IMR-90 (cell line): ENCODE measurements around the gene DIP2C. TPM values are rescaled to one million over a fixed set of nuclear protein-coding genes. Genes with fewer than 3 reads are reported as not detected.

Experiments
- ATAC-seq: fragments of 200-7000 bp; cut with Tn5 transposase; 2 replicates; pipeline ENCODE4 v1.9.1; 2020; ENCODE audit warnings: low read depth, mild to moderate bottlenecking, moderate library complexity
- BruUV-seq: library from RNA; stranded (reverse); fragments of 400-500 nt; replicated peaks from 2 replicates; lab custom pipeline; 2021; lab: Mats Ljungman, UMichigan
- CTCF ChIA-PET: fragments of 300-600 bp; formaldehyde crosslinking; extraction: SDS; loops from one replicate; lab custom pipeline; 2021; ENCODE audit warnings: antibody characterized with exemption; lab: Yijun Ruan, JAX
- POLR2A ChIA-PET: fragments of 300-600 bp; sonication (Branson Sonifier 250); formaldehyde crosslinking; loops from one replicate; lab custom pipeline; 2022; ENCODE audit warnings: antibody characterized with exemption; ENCODE audit not compliant: unreplicated experiment; lab: Charles Lee
- DNase-seq: peaks from one replicate; pipeline ENCODE4 v3.0.0; 2013
- H2AFZ ChIP-seq: replicated peaks from 2 replicates; pipeline ENCODE3; 2013; ENCODE audit warnings: low read length, mild to moderate bottlenecking; ENCODE audit not compliant: poor library complexity
- H2AK5ac ChIP-seq: 2 replicates; pipeline ENCODE4 v1.6.1; 2013; ENCODE audit warnings: low read depth, low read length, inconsistent platforms
- H2AK9ac ChIP-seq: replicated peaks from 2 replicates; pipeline ENCODE3; 2013; ENCODE audit warnings: mild to moderate bottlenecking, low read depth, low read length, moderate library complexity; ENCODE audit not compliant: poor library complexity
- H2BK120ac ChIP-seq: 2 replicates; pipeline ENCODE4 v1.6.1; 2013; ENCODE audit warnings: low read depth, low read length, inconsistent platforms
- H2BK15ac ChIP-seq: 3 replicates; pipeline ENCODE4 v1.6.1; 2013; ENCODE audit warnings: low read depth, low read length, inconsistent platforms
- H2BK20ac ChIP-seq: 2 replicates; pipeline ENCODE4 v1.6.1; 2013; ENCODE audit warnings: low read depth, mild to moderate bottlenecking, inconsistent platforms, low read length, moderate library complexity
- H2BK5ac ChIP-seq: 2 replicates; pipeline ENCODE4 v1.6.1; 2013; ENCODE audit warnings: mild to moderate bottlenecking, low read depth, low read length, inconsistent platforms; ENCODE audit not compliant: poor library complexity, severe bottlenecking
- H3K14ac ChIP-seq: replicated peaks from 2 replicates; pipeline ENCODE4 v1.6.1; 2013; ENCODE audit warnings: low read depth, low read length, inconsistent platforms
- H3K18ac ChIP-seq: 2 replicates; pipeline ENCODE4 v1.6.1; 2013; ENCODE audit warnings: low read depth, low read length, control low read depth
- H3K23ac ChIP-seq: 2 replicates; pipeline ENCODE4 v1.6.1; 2013; ENCODE audit warnings: low read depth, low read length, inconsistent platforms
- H3K27ac ChIP-seq: 2 replicates; pipeline ENCODE4 v1.5.1; 2013; ENCODE audit warnings: mild to moderate bottlenecking, control low read depth, low read length; ENCODE audit not compliant: insufficient read depth
- H3K27me3 ChIP-seq: 2 replicates; pipeline ENCODE4 v1.6.1; 2013; ENCODE audit warnings: low read length; ENCODE audit not compliant: control insufficient read depth, insufficient read depth
- H3K36me3 ChIP-seq: 2 replicates; pipeline ENCODE4 v1.6.1; 2013; ENCODE audit warnings: low read length, mixed read lengths; ENCODE audit not compliant: control insufficient read depth, insufficient read depth
- H3K4ac ChIP-seq: 2 replicates; pipeline ENCODE4 v1.6.1; 2013; ENCODE audit warnings: low read depth, low read length, inconsistent platforms
- H3K4me1 ChIP-seq: 2 replicates; pipeline ENCODE4 v1.6.1; 2013; ENCODE audit warnings: low read length, mixed read lengths; ENCODE audit not compliant: control insufficient read depth, insufficient read depth
- H3K4me2 ChIP-seq: 2 replicates; pipeline ENCODE4 v1.6.1; 2013; ENCODE audit warnings: low read depth, mild to moderate bottlenecking, control low read depth, low read length, moderate library complexity
- H3K4me3 ChIP-seq: 2 replicates; pipeline ENCODE4 v1.5.1; 2013; ENCODE audit warnings: low read depth, mild to moderate bottlenecking, control low read depth, low read length, moderate library complexity; ENCODE audit not compliant: insufficient read depth
- H3K56ac ChIP-seq: 2 replicates; pipeline ENCODE4 v1.6.1; 2013; ENCODE audit warnings: low read length, inconsistent platforms; ENCODE audit not compliant: insufficient read depth; ENCODE audit errors: extremely low read depth
- H3K79me1 ChIP-seq, 2 experiments: 2 replicates each; pipeline ENCODE4 v1.6.1; 2013; ENCODE audit warnings: low read length in 2 of 2, inconsistent platforms in 1 of 2, low read depth in 1 of 2
- H3K9ac ChIP-seq: 2 replicates; pipeline ENCODE4 v1.6.1; 2013; ENCODE audit warnings: low read depth, low read length, control low read depth
- H3K9me1 ChIP-seq: 2 replicates; pipeline ENCODE4 v1.6.1; 2013; ENCODE audit warnings: low read length, inconsistent platforms; ENCODE audit not compliant: insufficient read depth
- H3K9me3 ChIP-seq: 2 replicates; pipeline ENCODE4 v1.6.1; 2013; ENCODE audit warnings: low read length; ENCODE audit not compliant: control insufficient read depth, insufficient read depth
- H4K20me1 ChIP-seq: 2 replicates; pipeline ENCODE4 v1.6.1; 2013; ENCODE audit warnings: low read length, inconsistent platforms; ENCODE audit not compliant: insufficient read depth
- H4K5ac ChIP-seq: 2 replicates; pipeline ENCODE4 v1.6.1; 2013; ENCODE audit warnings: mild to moderate bottlenecking, low read depth, low read length, control low read depth
- H4K8ac ChIP-seq, 2 experiments: 2 replicates each; pipeline ENCODE4 v1.6.1; 2013; ENCODE audit warnings: low read depth in 2 of 2, low read length in 2 of 2, control low read depth in 1 of 2, inconsistent platforms in 1 of 2
- H4K91ac ChIP-seq: 2 replicates; pipeline ENCODE4 v1.6.1; 2013; ENCODE audit warnings: low read depth, low read length, inconsistent platforms; ENCODE audit not compliant: insufficient read depth
- CEBPB ChIP-seq: IDR thresholded peaks from 2 replicates; pipeline ENCODE4 v1.6.1; 2012; ENCODE audit warnings: low read depth, low read length, improper control_type of control experiment
- CHD1 ChIP-seq: IDR thresholded peaks from 2 replicates; pipeline ENCODE4 v1.6.1; 2012; ENCODE audit warnings: low read depth, low read length, improper control_type of control experiment
- FOS ChIP-seq: fragments of 150-350 bp; IDR thresholded peaks from 2 replicates; pipeline ENCODE4 v1.6.1; 2016; ENCODE audit warnings: low read depth, low read length
- MAFK ChIP-seq: IDR thresholded peaks from 2 replicates; pipeline ENCODE4 v1.6.1; 2012; ENCODE audit warnings: low read depth, low read length, improper control_type of control experiment
- MAZ ChIP-seq: IDR thresholded peaks from 2 replicates; pipeline ENCODE4 v1.6.1; 2012; ENCODE audit warnings: low read depth, mild to moderate bottlenecking, low read length, improper control_type of control experiment, moderate library complexity, borderline replicate concordance
- MXI1 ChIP-seq: IDR thresholded peaks from 2 replicates; pipeline ENCODE4 v1.6.1; 2012; ENCODE audit warnings: low read depth, mild to moderate bottlenecking, low read length, moderate library complexity, borderline replicate concordance
- NFE2L2 ChIP-seq: fragments of 150-350 bp; IDR thresholded peaks from 2 replicates; pipeline ENCODE4 v1.6.1; 2016; ENCODE audit warnings: low read depth, mild to moderate bottlenecking, low read length
- POLR2A ChIP-seq: IDR thresholded peaks from 2 replicates; pipeline ENCODE4 v1.6.1; 2012; ENCODE audit warnings: mild to moderate bottlenecking, low read depth, low read length
- RAD21 ChIP-seq: IDR thresholded peaks from 2 replicates; pipeline ENCODE4 v1.6.1; 2012; ENCODE audit warnings: low read length, improper control_type of control experiment
- RFX5 ChIP-seq: IDR thresholded peaks from 2 replicates; pipeline ENCODE4 v1.8.0; 2012; ENCODE audit warnings: low read depth, mild to moderate bottlenecking, low read length, moderate library complexity
- SMC3 ChIP-seq: fragments of 150-350 bp; IDR thresholded peaks from 2 replicates; pipeline ENCODE4 v1.6.1; 2016; ENCODE audit warnings: low read depth, mild to moderate bottlenecking, antibody characterized with exemption, low read length, moderate library complexity
- WGBS, 2 experiments: methylation state at CpG; one replicate each; pipeline versions ENCODE4 v1.1.5 to v1.1.7; 2013; ENCODE audit warnings: missing lambda C conversion rate in 2 of 2; ENCODE audit not compliant: insufficient read length in 1 of 2; ENCODE audit errors: extremely low coverage in 2 of 2; 5-methylcytosine and 5-hydroxymethylcytosine counted together
- dilution Hi-C: fragments of 300-500 bp; cut with HindIII; formaldehyde crosslinking; loops from one replicate; pipeline ENCODE4 v1.14.3; 2018; ENCODE audit warnings: low sequenced_read_pairs; ENCODE audit not compliant: unreplicated experiment
- in situ Hi-C: fragments of 300-500 bp; cut with MboI; formaldehyde crosslinking; loops from 3 replicates; pipeline ENCODE4 v1.14.3; 2019; ENCODE audit warnings: low sequenced_read_pairs, inconsistent platforms, mixed read lengths
- intact Hi-C: fragments of 100-400 bp; cut with micrococcal nuclease; formaldehyde crosslinking; loops from 2 replicates; pipeline ENCODE4 v1.10.0; 2022
- polyA plus RNA-seq, 3 experiments: library from polyadenylated mRNA; depleted of rRNA; stranded (reverse); fragments of >200 nt; gene quantifications; 2 replicates each; pipeline ENCODE4 v1.2.3, GENCODE V29; 2012; ENCODE audit warnings: low replicate concordance in 1 of 3
- total RNA-seq: library from RNA; depleted of rRNA; stranded (reverse); fragments of >200 nt; gene quantifications from 2 replicates; pipeline ENCODE4 v1.2.3, GENCODE V29; 2012
- TF ChIP-seq, protein P1 (sequence below): fragments of 150-350 bp; IDR thresholded peaks from 2 replicates; pipeline ENCODE4 v1.6.1; 2016; ENCODE audit warnings: low read depth, mild to moderate bottlenecking, low read length, moderate library complexity, borderline replicate concordance
- TF ChIP-seq, protein P2 (sequence below): fragments of 150-350 bp; IDR thresholded peaks from 2 replicates; pipeline ENCODE4 v1.6.1; 2017; ENCODE audit warnings: mild to moderate bottlenecking, antibody characterized with exemption, low read length, low read depth
- TF ChIP-seq, protein P3 (sequence below): conservative IDR thresholded peaks from 2 replicates; pipeline ENCODE4 v1.5.1; 2012; ENCODE audit warnings: mild to moderate bottlenecking, low read depth, low read length, improper control_type of control experiment

The DIP2C gene
- total and polyA plus RNA-seq, 2 of the 4 experiments (the other 2 are of a cell fraction): 8.6 to 17.3 TPM

DNA sequence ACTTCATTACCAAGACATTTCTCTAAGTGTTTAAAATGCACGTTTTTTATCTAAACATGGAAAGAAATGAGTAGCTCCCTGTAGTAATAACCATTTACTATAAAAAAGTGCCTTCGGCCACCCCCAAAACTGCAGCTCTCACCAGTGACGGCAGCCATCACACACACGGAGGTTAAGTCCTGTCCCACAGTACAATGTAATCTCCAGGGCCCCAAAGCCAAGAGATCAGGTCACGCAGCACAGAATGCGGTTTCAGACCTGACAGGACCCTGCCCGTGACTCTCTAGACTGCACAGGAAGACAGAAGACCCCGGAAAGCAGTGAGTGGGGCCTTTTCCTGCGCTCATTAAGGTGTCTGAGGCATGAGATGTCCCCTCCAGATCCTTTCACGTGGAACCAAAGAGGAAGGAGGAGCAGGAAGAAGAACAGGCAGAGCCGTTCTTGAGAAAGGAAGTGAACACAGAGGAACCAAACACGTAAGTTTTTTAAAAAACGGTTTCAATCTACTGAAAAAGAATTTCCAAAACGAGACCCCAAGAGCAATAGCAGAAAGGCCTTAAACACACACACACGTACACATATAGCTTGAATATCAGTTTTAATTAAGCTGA is 428.5 kb downstream of the DIP2C start:
- Histone ChIP-seq H3K18ac (no peak overlapping the region), H2BK15ac (no peak overlapping the region), H4K8ac (no peak overlapping the region), H2AK5ac (no peak overlapping the region), H3K4ac (no peak overlapping the region), H4K91ac (no peak overlapping the region), H3K36me3 (peaks cover 7% of the 10 kb centered on the region; the same call in 1 of the 2 replicates), H3K9me1 (peaks cover 3% of the 10 kb centered on the region), H2BK20ac (no peak overlapping the region), H3K27ac (no peak overlapping the region), H3K14ac (no peak overlapping the region), H3K56ac (no peak overlapping the region), H3K23ac (no peak overlapping the region), H2AK9ac (no peak overlapping the region), H3K9me3 (no peaks in the 10 kb centered on the region), H3K27me3 (no peaks in the 10 kb centered on the region), H3K4me3 (no peak overlapping the region), H2AFZ (no peak overlapping the region), H2BK120ac (no peak overlapping the region), H3K4me2 (no peak overlapping the region), H4K20me1 (peaks cover 6% of the 10 kb centered on the region), H2BK5ac (no peak overlapping the region), H3K79me1 (no peaks in the 10 kb centered on the region), H3K9ac (no peak overlapping the region), H3K4me1 (no peaks in the 10 kb centered on the region), H4K5ac (no peak overlapping the region)
- no peak for TF ChIP-seq SMC3
- TF ChIP-seq, protein P1, sequence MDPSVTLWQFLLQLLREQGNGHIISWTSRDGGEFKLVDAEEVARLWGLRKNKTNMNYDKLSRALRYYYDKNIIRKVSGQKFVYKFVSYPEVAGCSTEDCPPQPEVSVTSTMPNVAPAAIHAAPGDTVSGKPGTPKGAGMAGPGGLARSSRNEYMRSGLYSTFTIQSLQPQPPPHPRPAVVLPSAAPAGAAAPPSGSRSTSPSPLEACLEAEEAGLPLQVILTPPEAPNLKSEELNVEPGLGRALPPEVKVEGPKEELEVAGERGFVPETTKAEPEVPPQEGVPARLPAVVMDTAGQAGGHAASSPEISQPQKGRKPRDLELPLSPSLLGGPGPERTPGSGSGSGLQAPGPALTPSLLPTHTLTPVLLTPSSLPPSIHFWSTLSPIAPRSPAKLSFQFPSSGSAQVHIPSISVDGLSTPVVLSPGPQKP: no peak
- no peak for TF ChIP-seq RAD21
- TF ChIP-seq MAFK: no peak
- no peak for TF ChIP-seq MAZ
- TF ChIP-seq, protein P2, sequence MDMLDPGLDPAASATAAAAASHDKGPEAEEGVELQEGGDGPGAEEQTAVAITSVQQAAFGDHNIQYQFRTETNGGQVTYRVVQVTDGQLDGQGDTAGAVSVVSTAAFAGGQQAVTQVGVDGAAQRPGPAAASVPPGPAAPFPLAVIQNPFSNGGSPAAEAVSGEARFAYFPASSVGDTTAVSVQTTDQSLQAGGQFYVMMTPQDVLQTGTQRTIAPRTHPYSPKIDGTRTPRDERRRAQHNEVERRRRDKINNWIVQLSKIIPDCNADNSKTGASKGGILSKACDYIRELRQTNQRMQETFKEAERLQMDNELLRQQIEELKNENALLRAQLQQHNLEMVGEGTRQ: no peak
- TF ChIP-seq POLR2A: no peak
- no peak for TF ChIP-seq CHD1
- no peak for TF ChIP-seq RFX5
- TF ChIP-seq NFE2L2: no peak
- no peak for TF ChIP-seq MXI1
- TF ChIP-seq, protein P3, sequence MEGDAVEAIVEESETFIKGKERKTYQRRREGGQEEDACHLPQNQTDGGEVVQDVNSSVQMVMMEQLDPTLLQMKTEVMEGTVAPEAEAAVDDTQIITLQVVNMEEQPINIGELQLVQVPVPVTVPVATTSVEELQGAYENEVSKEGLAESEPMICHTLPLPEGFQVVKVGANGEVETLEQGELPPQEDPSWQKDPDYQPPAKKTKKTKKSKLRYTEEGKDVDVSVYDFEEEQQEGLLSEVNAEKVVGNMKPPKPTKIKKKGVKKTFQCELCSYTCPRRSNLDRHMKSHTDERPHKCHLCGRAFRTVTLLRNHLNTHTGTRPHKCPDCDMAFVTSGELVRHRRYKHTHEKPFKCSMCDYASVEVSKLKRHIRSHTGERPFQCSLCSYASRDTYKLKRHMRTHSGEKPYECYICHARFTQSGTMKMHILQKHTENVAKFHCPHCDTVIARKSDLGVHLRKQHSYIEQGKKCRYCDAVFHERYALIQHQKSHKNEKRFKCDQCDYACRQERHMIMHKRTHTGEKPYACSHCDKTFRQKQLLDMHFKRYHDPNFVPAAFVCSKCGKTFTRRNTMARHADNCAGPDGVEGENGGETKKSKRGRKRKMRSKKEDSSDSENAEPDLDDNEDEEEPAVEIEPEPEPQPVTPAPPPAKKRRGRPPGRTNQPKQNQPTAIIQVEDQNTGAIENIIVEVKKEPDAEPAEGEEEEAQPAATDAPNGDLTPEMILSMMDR: no peak
- no peak for TF ChIP-seq CEBPB
- TF ChIP-seq FOS: no peak
- POLR2A ChIA-PET: no interaction called here
- intact Hi-C loops: no loop called here
- DNase-seq (no peak), ATAC-seq (no peak)
- CTCF ChIA-PET: no interaction called here
- in situ Hi-C loops: no loop called here
- WGBS, 2 experiments: 94% methylated on average over 5 of the region's 15 CpGs; no CpG with 5 or more reads in 1 of the 2 experiments
- no TSS peak for BruUV-seq
- dilution Hi-C loops: no loop called here
